Stimulated activated CD8-positive, alpha-beta memory T cell treated with anti-CD3 and anti-CD28 coated beads, Interleukin-15, amount 100 ng/mL, for 48 hours (primary cell): Measurements from ENCODE around the gene KIF22.
"Not testable (repeated sequence)": the region's sequence is repeated elsewhere in the genome, so short reads cannot be mapped to it uniquely, and the experiment has no call there.

Source experiments
- DNase-seq, 2 donors: peaks; one replicate each; pipeline ENCODE4 v3.0.0-alpha.2; 2020; ENCODE audit warnings: low read depth in 2 of 2

Gene KIF22

GRCh38 chr16:29815032-29815721 lies 24.6 kb downstream of the KIF22 start:
- no peak for DNase-seq

- DNase-seq, result peak; percentile 97 to 99
Measured at GRCh38 chr16:29815793-29816693, 25.5 kb downstream of the KIF22 start, which contains the start of gene PAGR1. Gene PAGR1 (plus strand): TSS chr16:29816152. CDS start chr16:29816526, 374 bp downstream.

- DNase-seq, result peak in 1 of 2 donors; percentile 68
Measured at GRCh38 chr16:29816694-29817441, 26.3 kb downstream of the KIF22 start.

GRCh38 chr16:29818082-29818481 lies 27.5 kb downstream of the KIF22 start:
- DNase-seq, result no peak

GRCh38 chr16:29819506-29819905 lies 29.0 kb downstream of the KIF22 start:
- no peak for DNase-seq

GRCh38 chr16:29820271-29820701 lies 29.7 kb downstream of the KIF22 start, which contains the start of gene MVP:
Gene MVP (plus strand): TSS chr16:29820462. CDS start chr16:29830550, 10,088 bp downstream.
- peak in 1 of 2 donors; percentile 44 for DNase-seq

GRCh38 chr16:29820730-29821642 lies 30.4 kb downstream of the KIF22 start:
- peak in 1 of 2 donors; percentile 38 for DNase-seq

GRCh38 chr16:29821643-29822115 lies 31.1 kb downstream of the KIF22 start:
- no peak for DNase-seq

GRCh38 chr16:29824589-29825144 lies 34.1 kb downstream of the KIF22 start:
- no peak for DNase-seq

GRCh38 chr16:29825145-29826044 lies 34.8 kb downstream of the KIF22 start:
- DNase-seq, result peak in 1 of 2 donors; percentile 33

- no peak for DNase-seq
Measured at GRCh38 chr16:29826342-29826695, 35.8 kb downstream of the KIF22 start.

- no peak for DNase-seq
Measured at GRCh38 chr16:29830774-29831173, 40.2 kb downstream of the KIF22 start.

- no peak for DNase-seq
Measured at GRCh38 chr16:29831490-29831889, 40.9 kb downstream of the KIF22 start.

- DNase-seq, result not testable (repeated sequence)
Measured at GRCh38 chr16:29833219-29833618, 42.7 kb downstream of the KIF22 start.

- no peak for DNase-seq
Measured at GRCh38 chr16:29834079-29834478, 43.5 kb downstream of the KIF22 start.

GRCh38 chr16:29835926-29836325 lies 45.4 kb downstream of the KIF22 start:
- no peak for DNase-seq

GRCh38 chr16:29836623-29837022 lies 46.1 kb downstream of the KIF22 start:
- no peak for DNase-seq

- no peak for DNase-seq
Measured at GRCh38 chr16:29837841-29838240, 47.3 kb downstream of the KIF22 start.

GRCh38 chr16:29839822-29840221 lies 49.3 kb downstream of the KIF22 start:
- DNase-seq, result no peak
